ENCODE measurements around the gene SH3BGRL3.
A peak's percentile ranks its signal among the peaks of the same experiment; 100 is the strongest.
"Not testable (repeated sequence)": the region's sequence is repeated elsewhere in the genome, so short reads cannot be mapped to it uniquely, and the experiment has no call there.

Gene SH3BGRL3

GRCh38 chr1:26291939-26292338 is 12.1 kb downstream of the SH3BGRL3 start:
- DNase-seq: no peak

- not testable (repeated sequence) for DNase-seq
Measured at GRCh38 chr1:26292735-26293134, 12.8 kb downstream of the SH3BGRL3 start.

- DNase-seq: no peak
Measured at GRCh38 chr1:26293911-26294463, 14.1 kb downstream of the SH3BGRL3 start.

GRCh38 chr1:26295194-26296138 is 15.6 kb downstream of the SH3BGRL3 start:
- DNase-seq: no peak

- no peak for DNase-seq
Measured at GRCh38 chr1:26296340-26297056, 16.6 kb downstream of the SH3BGRL3 start.

GRCh38 chr1:26297057-26297790 is 17.3 kb downstream of the SH3BGRL3 start:
- no peak for DNase-seq

- DNase-seq: no peak
Measured at GRCh38 chr1:26297791-26298124, 17.9 kb downstream of the SH3BGRL3 start.

GRCh38 chr1:26300578-26301275 is 20.8 kb downstream of the SH3BGRL3 start:
- no peak for DNase-seq

- DNase-seq: no peak
Measured at GRCh38 chr1:26302733-26303405, 23.0 kb downstream of the SH3BGRL3 start.

GRCh38 chr1:26305667-26306289 is 25.9 kb downstream of the SH3BGRL3 start:
- no peak for DNase-seq

- DNase-seq: peak; percentile 78
Measured at GRCh38 chr1:26306290-26307229, 26.7 kb downstream of the SH3BGRL3 start, which contains the start of gene UBXN11. Gene UBXN11 (minus strand): TSS chr1:26306636. CDS start chr1:26302883, 3,753 bp downstream.

- no peak for DNase-seq
Measured at GRCh38 chr1:26307363-26307781, 27.5 kb downstream of the SH3BGRL3 start.

- DNase-seq: not testable (repeated sequence)
Measured at GRCh38 chr1:26307966-26308899, 28.3 kb downstream of the SH3BGRL3 start.

GRCh38 chr1:26314501-26314900 is 34.6 kb downstream of the SH3BGRL3 start:
- DNase-seq: no peak

GRCh38 chr1:26315874-26316850 is 36.3 kb downstream of the SH3BGRL3 start:
- no peak for DNase-seq

GRCh38 chr1:26317146-26317545 is 37.3 kb downstream of the SH3BGRL3 start:
- DNase-seq: no peak

GRCh38 chr1:26317612-26318337 is 37.9 kb downstream of the SH3BGRL3 start, which contains the start of gene CD52:
Gene CD52 (plus strand): TSS chr1:26317958. CDS start chr1:26318018, 60 bp downstream.
- no peak for DNase-seq

Measured in NCI-H187 treated with DMSO at 0.1 percent for 48 hours (cell line).